B cell (primary cell): ENCODE data around the gene NKAIN2. TPM values are rescaled to one million over a fixed set of nuclear protein-coding genes. Genes with fewer than 3 reads are reported as not detected.

ENCODE experiments used
- ATAC-seq: fragments of 200-7000 bp; cut with Tn5 transposase; one replicate; pipeline ENCODE4 v1.10.0; 2021; ENCODE audit warnings: low read depth, mild to moderate bottlenecking, moderate number of reproducible peaks, moderate library complexity
- CTCF ChIA-PET: fragments of 350-600 bp; sonication (Branson Sonifier 250); formaldehyde crosslinking; loops from one replicate; lab custom pipeline; 2021; ENCODE audit warnings: antibody characterized with exemption, inconsistent platforms; lab: Charles Lee
- POLR2A ChIA-PET: fragments of 350-600 bp; sonication (Branson Sonifier 250); formaldehyde crosslinking; loops from one replicate; lab custom pipeline; 2021; ENCODE audit warnings: antibody characterized with exemption; lab: Charles Lee
- DNase-seq: peaks from one replicate; pipeline ENCODE4 v3.0.0; 2013
- H2AFZ ChIP-seq: 2 replicates; pipeline ENCODE4 v1.6.1; 2012; ENCODE audit warnings: mild to moderate bottlenecking, low read depth, low read length; ENCODE audit not compliant: insufficient read depth, poor library complexity, severe bottlenecking
- H3K27ac ChIP-seq, 2 donors: 1 replicate in 1 of 2; 2 replicates in 1 of 2; pipeline ENCODE4 v1.5.1; 2012 to 2013; ENCODE audit warnings: low read length in 2 of 2, mild to moderate bottlenecking in 2 of 2, moderate library complexity in 1 of 2
- H3K27me3 ChIP-seq, 4 experiments: fragments of 200-600 bp in 1 of 4; sonication (generic) in 1 of 4; replicated peaks in 1 of 4; 1 replicate in 2 of 4; 2 replicates in 2 of 4; pipeline versions ENCODE4 v1.6.1 to v1.7.0; 2013 to 2016; ENCODE audit warnings: low read length in 3 of 4, mild to moderate bottlenecking in 2 of 4, mixed read lengths in 1 of 4, moderate library complexity in 1 of 4; ENCODE audit not compliant: insufficient read depth in 4 of 4, control insufficient read depth in 3 of 4; ENCODE audit errors: control extremely low read depth in 1 of 4
- H3K36me3 ChIP-seq, 2 experiments: replicated peaks in 1 of 2; 1 replicate in 1 of 2; 2 replicates in 1 of 2; pipeline versions ENCODE4 v1.6.1 to v1.7.1; 2013; ENCODE audit warnings: low read length in 1 of 2; ENCODE audit not compliant: insufficient read depth in 2 of 2, control insufficient read depth in 1 of 2; ENCODE audit errors: control extremely low read depth in 1 of 2, extremely low read depth in 1 of 2
- H3K4me1 ChIP-seq, 2 donors: fragments of 200-600 bp in 1 of 2; sonication (generic) in 1 of 2; 1 replicate in 1 of 2; 2 replicates in 1 of 2; pipeline versions ENCODE4 v1.5.1 to v1.6.1; 2013 to 2017; ENCODE audit warnings: low read length in 2 of 2; ENCODE audit not compliant: control insufficient read depth in 2 of 2, insufficient read depth in 2 of 2
- H3K4me2 ChIP-seq: replicated peaks from 2 replicates; pipeline ENCODE3; 2012; ENCODE audit warnings: mild to moderate bottlenecking, low read depth, low read length; ENCODE audit not compliant: poor library complexity, severe bottlenecking
- H3K4me3 ChIP-seq, 5 experiments: fragments of 200-600 bp in 1 of 5; sonication (generic) in 1 of 5; 1 replicate in 3 of 5; 2 replicates in 2 of 5; pipeline versions ENCODE4 v1.5.1 to v1.7.0; 2011 to 2016; ENCODE audit warnings: low read length in 4 of 5, mild to moderate bottlenecking in 4 of 5, low read depth in 2 of 5, control low read depth in 1 of 5, moderate library complexity in 1 of 5; ENCODE audit not compliant: insufficient read depth in 1 of 5; ENCODE audit errors: control extremely low read depth in 1 of 5, extremely low read depth in 1 of 5
- H3K79me2 ChIP-seq: fragments of 200-600 bp; sonication (generic); one replicate; pipeline ENCODE4 v1.6.0; 2016; ENCODE audit warnings: low read length; ENCODE audit not compliant: control insufficient read depth, insufficient read depth
- H3K9ac ChIP-seq: fragments of 200-600 bp; sonication (generic); 2 replicates; pipeline ENCODE4 v1.6.1; 2017; ENCODE audit warnings: mild to moderate bottlenecking, low read length, moderate library complexity
- H3K9me3 ChIP-seq, 3 donors: one replicate each; pipeline versions ENCODE4 v1.6.1 to v1.7.1; 2013; ENCODE audit warnings: low read length in 2 of 3; ENCODE audit not compliant: control insufficient read depth in 2 of 3, insufficient read depth in 1 of 3; ENCODE audit errors: control extremely low read depth in 1 of 3
- H4K20me1 ChIP-seq: 2 replicates; pipeline ENCODE4 v1.6.0; 2012; ENCODE audit warnings: mild to moderate bottlenecking, low read length; ENCODE audit not compliant: insufficient read depth, control insufficient read depth, poor library complexity, severe bottlenecking
- H3K27ac Mint-ChIP-seq: one replicate; pipeline ENCODE4 v1.8.0; 2021; ENCODE audit warnings: mixed read lengths
- H3K27me3 Mint-ChIP-seq: one replicate; pipeline ENCODE4 v1.8.0; 2021; ENCODE audit warnings: mixed read lengths
- H3K4me1 Mint-ChIP-seq: one replicate; pipeline ENCODE4 v1.8.0; 2021; ENCODE audit warnings: mixed read lengths
- H3K4me3 Mint-ChIP-seq: one replicate; pipeline ENCODE4 v1.8.0; 2021; ENCODE audit warnings: mixed read lengths
- H3K9me3 Mint-ChIP-seq: one replicate; pipeline ENCODE4 v1.8.0; 2022; ENCODE audit warnings: mixed read lengths; ENCODE audit not compliant: insufficient read depth
- CTCF ChIP-seq: fragments of 200-600 bp; IDR thresholded peaks from one replicate; pipeline ENCODE4 v1.8.0; 2022; ENCODE audit warnings: antibody characterized with exemption, mild to moderate bottlenecking
- EZH2 ChIP-seq: IDR thresholded peaks from 2 replicates; pipeline ENCODE4 v1.6.1; 2012; ENCODE audit warnings: borderline replicate concordance, low read depth, mild to moderate bottlenecking, moderate library complexity, low read length; ENCODE audit not compliant: insufficient read depth, poor library complexity, severe bottlenecking
- WGBS: methylation state at CpG from one replicate; pipeline ENCODE4 v1.1.5; 2013; ENCODE audit warnings: missing lambda C conversion rate; ENCODE audit not compliant: insufficient coverage; 5-methylcytosine and 5-hydroxymethylcytosine counted together
- intact Hi-C: fragments of 100-400 bp; cut with micrococcal nuclease; formaldehyde crosslinking; loops from one replicate; pipeline ENCODE4 v1.10.0; 2022
- polyA plus RNA-seq: library from polyadenylated mRNA; depleted of rRNA; stranded (reverse); fragments of >200 nt; gene quantifications from 2 replicates; pipeline ENCODE4 v1.2.3, GENCODE V29; 2012
- total RNA-seq, 2 donors: library from RNA; stranded (reverse); fragments of 120-200 nt in 1 of 2; gene quantifications; 1 replicate in 1 of 2; 2 replicates in 1 of 2; pipeline versions ENCODE4 v1.2.3 to v1.2.4, GENCODE V29; 2013 to 2022

The NKAIN2 gene
- total and polyA plus RNA-seq, 2 donors (not counting 1 experiment from before 2014, with no cell fraction given) = not detected

- Histone ChIP-seq H3K27ac (no peak overlapping the region), H3K79me2 (no peaks in the 10 kb centered on the region), H3K4me1 (no peaks in the 10 kb centered on the region), H3K4me3 (no peak overlapping the region), H3K9me3 (no peaks in the 10 kb centered on the region), H3K36me3 (no peaks in the 10 kb centered on the region), H3K4me2 (no peak overlapping the region), H3K9ac (no peak overlapping the region), H3K27me3 (no peaks in the 10 kb centered on the region), H4K20me1 (no peaks in the 10 kb centered on the region), H2AFZ (no peak overlapping the region)
- no peaks in the 10 kb centered on the region for H3K9me3 Mint-ChIP-seq
- H3K4me1 Mint-ChIP-seq = no peaks in the 10 kb centered on the region
- TF ChIP-seq EZH2 (no peak), CTCF (no peak)
- ATAC-seq = no peak
- no peak for DNase-seq
- POLR2A ChIA-PET = no interaction called here
- no peak overlapping the region for H3K27ac Mint-ChIP-seq
- no peak overlapping the region for H3K4me3 Mint-ChIP-seq
- intact Hi-C loops = no loop called here
- H3K27me3 Mint-ChIP-seq = no peaks in the 10 kb centered on the region
- CTCF ChIA-PET = no interaction called here
- 75% methylated on average over 1 of the region's 4 CpGs for WGBS
Observed at GRCh38 chr6:124796464-124796970, 992.9 kb downstream of the NKAIN2 start.

- no peaks in the 10 kb centered on the region for H3K4me1 ChIP-seq
- DNase-seq = no peak
- ATAC-seq = no peak
- TF ChIP-seq EZH2 = no peak
- no peak for TF ChIP-seq CTCF
- H3K27ac Mint-ChIP-seq = no peak overlapping the region
- H3K27me3 Mint-ChIP-seq = no peaks in the 10 kb centered on the region
- CTCF ChIA-PET = no interaction called here
- no peak overlapping the region for H3K4me2 ChIP-seq
- no peak overlapping the region for H3K4me3 Mint-ChIP-seq
- no peaks in the 10 kb centered on the region for H3K4me1 Mint-ChIP-seq
- H2AFZ ChIP-seq = no peak overlapping the region
- H4K20me1 ChIP-seq = no peaks in the 10 kb centered on the region
- no peaks in the 10 kb centered on the region for H3K27me3 ChIP-seq
- no peaks in the 10 kb centered on the region for H3K36me3 ChIP-seq
- H3K79me2 ChIP-seq = no peaks in the 10 kb centered on the region
- no peaks in the 10 kb centered on the region for H3K9me3 Mint-ChIP-seq
- no peak overlapping the region for H3K4me3 ChIP-seq
- intact Hi-C loops = no loop called here
- no peak overlapping the region for H3K27ac ChIP-seq
- H3K9ac ChIP-seq = no peak overlapping the region
- POLR2A ChIA-PET = no interaction called here
- no peaks in the 10 kb centered on the region for H3K9me3 ChIP-seq
Observed at GRCh38 chr6:124797224-124797623, 993.6 kb downstream of the NKAIN2 start.
